D721Med (cell line): Measurements from ENCODE around the gene VPS16.
"Not testable (repeated sequence)": the region's sequence is repeated elsewhere in the genome, so short reads cannot be mapped to it uniquely, and the experiment has no call there.

ENCODE experiments used
- DNase-seq: peaks from one replicate; pipeline ENCODE4 v3.0.0; 2011; ENCODE audit warnings: low spot score; ENCODE audit not compliant: insufficient read length
- FAIRE-seq: peaks from 2 replicates; lab custom pipeline; 2011; peaks lifted over from hg19 to GRCh38; lab: Jason Lieb, UNC
- TF ChIP-seq, protein P1 (sequence below): IDR thresholded peaks from 2 replicates; pipeline ENCODE4 v1.5.1; 2012; ENCODE audit warnings: mild to moderate bottlenecking, control low read depth; ENCODE audit not compliant: insufficient read depth; ENCODE audit errors: missing control alignments

The VPS16 gene

DNA sequence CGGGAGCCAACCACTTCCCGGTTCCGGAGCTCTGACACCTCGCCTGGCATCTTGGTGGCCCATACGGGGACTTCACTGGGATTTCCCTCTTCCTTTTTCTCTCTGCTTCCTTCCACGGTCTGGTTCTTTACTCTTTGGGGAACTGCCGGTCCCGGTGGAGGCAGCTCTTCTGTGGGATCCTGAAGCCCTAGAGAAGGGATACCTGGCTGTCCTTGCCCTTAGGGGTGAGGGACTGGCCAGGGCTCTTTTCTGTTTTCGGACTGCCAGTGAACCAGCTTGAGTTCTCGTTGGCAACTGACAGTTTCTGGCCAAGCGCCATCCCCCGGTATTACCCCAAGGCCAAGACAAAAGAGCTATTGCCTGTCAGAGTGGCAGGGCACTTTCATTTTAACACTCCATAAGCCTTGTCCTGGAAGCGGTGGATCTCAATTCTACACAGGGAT is 39.2 kb upstream of the VPS16 start:
- TF ChIP-seq, protein P1, sequence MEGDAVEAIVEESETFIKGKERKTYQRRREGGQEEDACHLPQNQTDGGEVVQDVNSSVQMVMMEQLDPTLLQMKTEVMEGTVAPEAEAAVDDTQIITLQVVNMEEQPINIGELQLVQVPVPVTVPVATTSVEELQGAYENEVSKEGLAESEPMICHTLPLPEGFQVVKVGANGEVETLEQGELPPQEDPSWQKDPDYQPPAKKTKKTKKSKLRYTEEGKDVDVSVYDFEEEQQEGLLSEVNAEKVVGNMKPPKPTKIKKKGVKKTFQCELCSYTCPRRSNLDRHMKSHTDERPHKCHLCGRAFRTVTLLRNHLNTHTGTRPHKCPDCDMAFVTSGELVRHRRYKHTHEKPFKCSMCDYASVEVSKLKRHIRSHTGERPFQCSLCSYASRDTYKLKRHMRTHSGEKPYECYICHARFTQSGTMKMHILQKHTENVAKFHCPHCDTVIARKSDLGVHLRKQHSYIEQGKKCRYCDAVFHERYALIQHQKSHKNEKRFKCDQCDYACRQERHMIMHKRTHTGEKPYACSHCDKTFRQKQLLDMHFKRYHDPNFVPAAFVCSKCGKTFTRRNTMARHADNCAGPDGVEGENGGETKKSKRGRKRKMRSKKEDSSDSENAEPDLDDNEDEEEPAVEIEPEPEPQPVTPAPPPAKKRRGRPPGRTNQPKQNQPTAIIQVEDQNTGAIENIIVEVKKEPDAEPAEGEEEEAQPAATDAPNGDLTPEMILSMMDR, result no peak
- FAIRE-seq (no peak), DNase-seq (no peak)

DNA sequence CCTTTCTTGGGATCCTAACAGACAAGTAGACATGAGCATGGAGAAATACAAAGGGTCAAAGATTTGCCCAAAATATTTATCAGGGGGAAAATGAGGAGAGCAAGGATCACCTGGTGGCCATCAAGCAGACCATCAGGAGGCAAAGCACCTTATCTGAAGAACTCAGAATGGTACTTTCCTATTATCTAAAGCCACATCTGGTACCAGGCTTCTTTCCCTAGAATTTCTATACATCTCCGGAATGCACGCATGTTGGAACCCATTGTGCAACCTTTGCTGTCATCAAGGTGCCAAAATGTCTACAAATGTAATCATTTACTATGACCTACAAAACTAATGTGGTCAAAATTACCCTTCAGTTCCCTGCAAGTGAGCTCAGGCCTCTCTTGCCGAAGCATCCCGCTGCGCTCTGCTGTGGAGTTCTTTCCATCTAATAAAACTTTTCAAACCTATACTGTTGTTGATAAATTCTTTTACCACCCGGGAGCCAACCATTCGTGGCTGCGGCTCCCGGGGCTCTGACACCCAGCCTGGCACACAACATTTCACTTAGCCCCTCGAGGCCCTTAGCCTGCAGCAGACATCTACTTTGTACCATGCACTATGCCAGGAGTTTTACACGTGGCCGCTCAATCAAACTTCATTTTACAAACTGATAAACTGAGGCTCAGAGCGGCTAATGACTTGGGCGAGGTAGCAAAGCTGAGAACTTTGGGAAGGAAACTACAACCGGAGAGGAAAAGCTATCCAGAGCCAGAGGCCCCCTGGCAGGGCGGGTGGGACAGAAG is 36.3 kb upstream of the VPS16 start:
- DNase-seq, result no peak
- no peak for FAIRE-seq
- TF ChIP-seq, protein P1, result no peak

DNA sequence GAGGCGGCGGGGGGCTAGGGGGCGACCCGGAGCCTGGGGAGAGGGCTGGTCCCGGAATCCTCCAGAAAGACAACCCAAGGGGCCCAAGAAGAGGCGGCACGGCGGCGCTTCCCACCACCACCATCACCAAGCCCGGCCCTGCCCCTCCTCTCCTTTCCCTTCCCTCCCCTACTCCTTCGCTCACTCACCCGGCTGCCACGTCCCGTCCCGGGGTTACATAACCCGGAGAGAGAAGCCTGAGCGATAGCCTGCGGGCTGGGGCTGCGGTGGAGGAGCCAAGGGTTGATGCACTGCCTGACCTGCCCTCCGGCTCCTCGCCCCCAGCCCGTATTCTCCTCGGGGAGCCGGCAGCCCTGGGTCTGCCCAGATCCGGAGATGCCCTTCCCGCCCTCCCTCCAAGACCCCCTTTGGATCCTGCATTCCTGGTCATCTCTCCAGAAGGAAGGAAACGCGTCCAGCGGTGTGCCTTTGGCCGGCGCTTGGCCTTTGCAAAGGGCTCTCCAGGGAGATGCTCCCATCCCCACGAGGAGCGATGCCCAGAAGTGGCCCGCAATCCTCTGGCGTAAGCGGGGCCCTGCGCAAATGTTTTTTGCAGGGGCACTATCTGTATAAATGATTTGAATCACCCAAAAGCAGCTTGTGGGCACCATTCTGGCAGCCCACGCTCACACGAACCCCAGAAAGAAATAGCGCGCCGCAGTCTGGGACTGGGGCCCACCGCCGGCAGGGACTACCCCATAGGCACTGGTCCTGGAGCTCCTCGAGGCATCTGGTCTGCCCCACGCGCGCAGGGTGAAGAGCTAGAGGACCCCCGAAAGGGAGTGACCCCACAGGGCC is 35.5 kb upstream of the VPS16 start:
- TF ChIP-seq, protein P1, result no peak
- DNase-seq, result no peak
- FAIRE-seq, result no peak

DNA sequence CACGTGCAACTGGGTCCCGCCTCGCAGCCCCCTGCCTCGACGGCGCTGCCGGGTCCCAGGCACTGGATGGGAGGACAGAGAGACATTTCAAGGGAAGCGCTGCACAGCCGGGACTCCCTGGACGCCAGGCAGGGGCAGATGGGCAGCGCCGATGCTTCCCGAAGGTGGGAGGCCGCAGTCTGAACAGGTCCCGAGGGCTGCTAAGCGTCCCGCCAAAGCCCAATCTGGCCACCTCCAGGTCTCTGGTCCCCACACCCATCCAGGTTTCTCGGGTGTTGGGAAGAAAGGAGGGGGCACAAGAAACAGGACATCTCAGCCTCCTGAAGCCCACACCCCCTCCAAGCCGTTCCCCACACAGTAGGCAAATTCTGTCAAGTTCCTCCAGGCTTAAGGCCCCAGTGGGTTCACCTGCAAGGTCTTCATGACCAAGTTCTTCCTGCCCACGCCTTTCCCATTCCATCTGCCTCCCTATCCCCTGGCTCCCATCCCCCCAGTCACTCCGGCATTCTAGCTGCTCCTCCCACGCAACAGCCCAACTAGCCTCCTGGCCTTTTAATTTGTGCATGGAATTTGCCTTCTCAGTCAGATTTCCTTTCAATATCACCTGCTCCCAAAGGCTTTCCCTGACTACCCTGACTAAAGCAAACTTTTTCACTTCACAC is 34.7 kb upstream of the VPS16 start:
- DNase-seq, result no peak
- FAIRE-seq, result no peak
- TF ChIP-seq, protein P1, result no peak

DNA sequence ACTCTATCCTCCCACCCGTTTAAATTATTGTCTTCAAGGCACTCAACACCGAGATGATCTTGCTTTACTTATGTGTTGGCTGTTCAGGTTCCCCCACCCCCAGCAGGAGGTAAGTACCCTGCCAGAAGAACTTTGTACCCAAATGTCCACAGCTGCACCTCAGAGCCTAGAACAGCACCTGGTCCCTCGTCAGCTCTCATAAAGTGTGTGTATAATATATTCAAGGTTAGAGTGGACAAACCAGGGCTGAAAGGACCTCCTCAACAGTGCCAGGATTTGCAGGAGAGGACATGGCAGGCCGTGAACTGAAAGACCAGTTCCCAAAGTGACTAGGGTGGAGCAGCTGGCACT is 34.2 kb upstream of the VPS16 start:
- FAIRE-seq (no peak), DNase-seq (no peak)
- TF ChIP-seq, protein P1, result no peak

DNA sequence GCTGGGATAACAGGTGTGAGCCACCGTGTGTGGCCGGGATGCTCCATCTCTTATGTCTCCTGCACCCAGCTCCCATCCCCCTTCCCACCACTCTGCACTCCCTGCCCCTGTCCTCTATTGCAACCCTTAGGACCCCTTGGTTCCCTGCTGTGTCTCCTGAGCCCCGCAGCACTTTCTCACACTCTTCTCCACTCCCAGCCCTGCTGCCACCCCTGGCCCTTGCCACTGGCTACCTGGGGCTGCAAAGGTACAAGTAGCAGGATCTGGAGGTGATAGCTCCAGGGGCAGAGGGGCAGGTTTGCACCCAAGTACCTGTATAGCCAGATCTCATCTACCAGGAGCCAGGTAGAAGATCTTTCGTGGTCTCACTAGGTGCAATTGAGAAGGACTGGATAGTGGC is 33.5 kb upstream of the VPS16 start:
- TF ChIP-seq, protein P1, result no peak
- FAIRE-seq (no peak), DNase-seq (no peak)

DNA sequence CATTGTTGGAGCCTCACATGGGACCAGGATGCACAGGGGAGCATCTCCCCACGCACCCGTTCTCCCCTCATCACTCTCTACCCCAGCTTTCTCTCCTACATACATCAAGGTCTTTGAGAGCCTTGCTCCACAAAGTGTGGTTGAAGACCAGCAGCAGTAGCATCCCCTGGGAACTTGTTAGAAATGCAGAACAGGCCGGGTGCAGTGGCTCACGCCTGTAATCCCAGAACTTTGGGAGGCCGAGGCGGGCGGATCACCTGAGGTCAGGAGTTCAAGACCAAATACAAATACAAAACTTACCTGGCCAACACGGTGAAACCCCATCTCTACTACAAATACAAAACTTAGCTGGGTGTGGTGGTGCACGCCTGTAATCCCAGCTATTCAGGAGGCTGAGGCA is 32.6 kb upstream of the VPS16 start:
- FAIRE-seq, DNase-seq: not testable (repeated sequence)
